OCI-M2 (cell line): ENCODE data around the gene APC.

Experiments used
- DNase-seq: peaks from one replicate; lab custom pipeline; 2025; ENCODE audit not compliant: unreplicated experiment; lab: John Stamatoyannopoulos, UW

Gene APC

DNA sequence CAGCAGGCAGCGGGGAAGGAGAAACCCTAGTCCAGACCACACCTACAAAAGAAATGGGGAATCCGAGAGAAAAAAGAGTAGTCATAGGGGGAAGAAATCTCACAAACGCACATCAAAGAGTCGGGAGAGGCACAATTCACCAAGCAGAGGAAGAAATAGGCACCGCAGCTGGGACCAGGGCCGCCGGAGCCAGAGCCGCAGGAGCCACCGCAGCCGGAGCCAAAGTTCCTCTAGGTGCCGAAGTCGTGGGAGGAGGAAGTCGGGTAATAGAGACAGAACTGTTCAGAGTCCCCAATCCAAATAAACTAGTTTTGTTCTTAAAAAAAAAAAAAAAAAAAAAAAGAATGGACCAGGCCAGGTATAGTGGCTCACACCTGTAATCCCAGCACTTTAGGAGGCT lies 155.1 kb downstream of the APC start:
- no peak for DNase-seq

DNA sequence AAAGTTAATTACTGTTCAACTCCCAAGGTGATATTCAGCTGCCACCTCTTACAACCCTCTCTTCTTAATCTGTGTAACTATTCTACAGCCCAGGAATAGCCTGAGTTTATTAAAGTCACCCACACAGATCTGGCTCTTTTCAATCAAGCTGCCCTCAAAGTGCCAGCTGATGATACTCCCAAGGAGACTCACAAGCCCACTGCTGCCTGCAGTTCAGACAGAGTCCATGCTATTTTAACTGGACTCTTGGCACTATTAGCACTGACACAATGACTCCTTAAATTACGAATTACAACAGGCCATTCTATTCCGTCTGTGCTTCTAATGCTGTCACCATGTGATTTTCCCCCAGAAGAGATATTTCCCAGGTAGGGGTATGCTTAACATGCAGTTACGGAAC lies 158.0 kb downstream of the APC start:
- no peak for DNase-seq
